NCI-H1417 treated with DMSO at 0.1 percent for 48 hours (cell line): ENCODE data around the gene TRIM44.
"Not testable (repeated sequence)": the region's sequence is repeated elsewhere in the genome, so short reads cannot be mapped to it uniquely, and the experiment has no call there.

Experiments used
- DNase-seq: peaks from one replicate; lab custom pipeline; 2025; lab: John Stamatoyannopoulos, UW

The TRIM44 gene

GRCh38 chr11:35753573-35753972, 91.0 kb downstream of the TRIM44 start:
- DNase-seq = not testable (repeated sequence)

GRCh38 chr11:35759951-35760350, 97.4 kb downstream of the TRIM44 start:
- not testable (repeated sequence) for DNase-seq

GRCh38 chr11:35761899-35762298, 99.3 kb downstream of the TRIM44 start:
- DNase-seq = no peak

GRCh38 chr11:35763301-35763700, 100.7 kb downstream of the TRIM44 start:
- no peak for DNase-seq

GRCh38 chr11:35763765-35764164, 101.2 kb downstream of the TRIM44 start:
- no peak for DNase-seq

GRCh38 chr11:35764417-35764816, 101.8 kb downstream of the TRIM44 start:
- no peak for DNase-seq

GRCh38 chr11:35765211-35765610, 102.6 kb downstream of the TRIM44 start:
- DNase-seq = no peak

- no peak for DNase-seq
Measured at GRCh38 chr11:35766651-35767050, 104.1 kb downstream of the TRIM44 start.

- not testable (repeated sequence) for DNase-seq
Measured at GRCh38 chr11:35770425-35770824, 107.8 kb downstream of the TRIM44 start.

GRCh38 chr11:35771722-35772121, 109.1 kb downstream of the TRIM44 start:
- DNase-seq = no peak

GRCh38 chr11:35777241-35777640, 114.7 kb downstream of the TRIM44 start:
- DNase-seq = not testable (repeated sequence)

GRCh38 chr11:35778943-35779342, 116.4 kb downstream of the TRIM44 start:
- DNase-seq = not testable (repeated sequence)

GRCh38 chr11:35779409-35779808, 116.8 kb downstream of the TRIM44 start:
- DNase-seq = no peak

- no peak for DNase-seq
Measured at GRCh38 chr11:35780951-35781860, 118.6 kb downstream of the TRIM44 start.

- no peak for DNase-seq
Measured at GRCh38 chr11:35781861-35782470, 119.4 kb downstream of the TRIM44 start.

- no peak for DNase-seq
Measured at GRCh38 chr11:35783809-35784208, 121.2 kb downstream of the TRIM44 start.

- DNase-seq = no peak
Measured at GRCh38 chr11:35784699-35785098, 122.1 kb downstream of the TRIM44 start.

GRCh38 chr11:35785287-35786167, 123.0 kb downstream of the TRIM44 start:
- DNase-seq = no peak

GRCh38 chr11:35786188-35786587, 123.6 kb downstream of the TRIM44 start:
- no peak for DNase-seq

GRCh38 chr11:35787013-35787504, 124.5 kb downstream of the TRIM44 start:
- no peak for DNase-seq

- no peak for DNase-seq
Measured at GRCh38 chr11:35787626-35788025, 125.1 kb downstream of the TRIM44 start.
